Transverse colon (tissue), 4 donors: ENCODE data around the gene GRIP2. TPM values are rescaled to one million over a fixed set of nuclear protein-coding genes. Genes with fewer than 3 reads are reported as not detected.

Experiments used
- DNase-seq: peaks from one replicate; pipeline ENCODE4 v3.0.0-alpha.2; 2019
- H3K27ac ChIP-seq, 4 donors: fragments of 200-600 bp; sonication (generic); 2 replicates each; pipeline ENCODE4 v1.5.1; 2016 to 2018; ENCODE audit warnings: inconsistent platforms in 4 of 4
- H3K27me3 ChIP-seq: fragments of 200-600 bp; sonication (generic); 2 replicates; pipeline ENCODE4 v1.5.1; 2017; ENCODE audit warnings: inconsistent platforms
- H3K36me3 ChIP-seq, 4 donors: fragments of 200-600 bp; sonication (generic); 2 replicates each; pipeline ENCODE4 v1.5.1; 2017 to 2019; ENCODE audit warnings: inconsistent platforms in 4 of 4
- H3K4me1 ChIP-seq, 4 donors: fragments of 200-600 bp; sonication (generic); 2 replicates each; pipeline ENCODE4 v1.5.1; 2017 to 2020; ENCODE audit warnings: inconsistent platforms in 4 of 4
- H3K4me3 ChIP-seq, 4 donors: fragments of 200-600 bp; sonication (generic); 1 replicate in 1 of 4; 2 replicates in 3 of 4; pipeline versions ENCODE4 v1.5.1 to v1.6.1; 2017 to 2019; ENCODE audit warnings: inconsistent platforms in 4 of 4
- H3K9me3 ChIP-seq, 2 donors: fragments of 200-600 bp; sonication (generic); 2 replicates each; pipeline ENCODE4 v1.5.1; 2017 to 2019; ENCODE audit warnings: inconsistent platforms in 2 of 2
- EP300 ChIP-seq: sonication (generic); formaldehyde crosslinking; IDR thresholded peaks from one replicate; pipeline ENCODE4 v1.6.1; 2017; ENCODE audit warnings: antibody characterized with exemption, low read depth
- POLR2A ChIP-seq: fragments of 450-650 bp; IDR thresholded peaks from one replicate; pipeline ENCODE4 v1.6.1; 2016; ENCODE audit warnings: antibody characterized with exemption, mild to moderate bottlenecking, moderate library complexity
- POLR2AphosphoS5 ChIP-seq, 3 donors: sonication (generic); formaldehyde crosslinking; IDR thresholded peaks; one replicate each; pipeline ENCODE4 v1.6.1; 2016; ENCODE audit warnings: antibody characterized with exemption in 3 of 3
- WGBS, 2 donors: methylation state at CpG; one replicate each; pipeline ENCODE4 v1.1.5; 2018; ENCODE audit warnings: low coverage in 1 of 2; 5-methylcytosine and 5-hydroxymethylcytosine counted together
- in situ Hi-C, 4 donors: fragments of 200-750 bp; cut with MboI; loops; one replicate each; pipeline versions ENCODE4 v1.15.0 to v1.15.1; 2017; ENCODE audit warnings: low sequenced_read_pairs in 3 of 4, low pct_ligation_motif_present in 1 of 4, low pct_unique_long_range_greater_than_20kb in 1 of 4
- intact Hi-C: fragments of 100-400 bp; cut with DNase I; formaldehyde crosslinking; loops from one replicate; pipeline ENCODE4 v1.15.1; 2023; ENCODE audit warnings: low total_unique reads
- total RNA-seq, 4 donors: library from RNA; depleted of rRNA; stranded (reverse); fragments of >200 nt; gene quantifications; one replicate each; pipeline ENCODE4 v1.1.0, GENCODE V29; 2016
- TF ChIP-seq, protein P1 (sequence below), 5 experiments: fragments of 200-600 bp in 3 of 5; fragments of 450-650 bp in 2 of 5; sonication (generic) in 3 of 5; IDR thresholded peaks; 1 replicate in 2 of 5; 2 replicates in 3 of 5; pipeline ENCODE4 v1.5.1; 2016 to 2017; ENCODE audit warnings: antibody characterized with exemption in 5 of 5, inconsistent platforms in 3 of 5, mild to moderate bottlenecking in 2 of 5, moderate library complexity in 1 of 5

GRIP2 gene
- total RNA-seq, 4 donors from 2014 or later = 0.27 to 0.40 TPM; not detected in 2

- no peak for DNase-seq
- Histone ChIP-seq H3K27ac (no peak overlapping the region), H3K27me3 (no peaks in the 10 kb centered on the region), H3K36me3 (no peaks in the 10 kb centered on the region), H3K4me1 (peaks cover 0 to 8% (median 4%) of the 10 kb centered on the region in 4 donors), H3K4me3 (no peak overlapping the region), H3K9me3 (no peaks in the 10 kb centered on the region)
- in situ Hi-C loops = loop anchor here in 1 of 4 donors (25.0 kb wide), 1 partner anchor 572 kb away; the partner anchor contains the start of gene WNT7A
- intact Hi-C loops = loop anchor here (5.0 kb wide), 1 partner anchor 567 kb away; no protein-coding TSS in a partner anchor
- no peak for TF ChIP-seq POLR2A
- no peak for TF ChIP-seq POLR2AphosphoS5 (IDR thresholded peaks at IDR 0.05)
- TF ChIP-seq EP300 = no peak
- TF ChIP-seq, protein P1, sequence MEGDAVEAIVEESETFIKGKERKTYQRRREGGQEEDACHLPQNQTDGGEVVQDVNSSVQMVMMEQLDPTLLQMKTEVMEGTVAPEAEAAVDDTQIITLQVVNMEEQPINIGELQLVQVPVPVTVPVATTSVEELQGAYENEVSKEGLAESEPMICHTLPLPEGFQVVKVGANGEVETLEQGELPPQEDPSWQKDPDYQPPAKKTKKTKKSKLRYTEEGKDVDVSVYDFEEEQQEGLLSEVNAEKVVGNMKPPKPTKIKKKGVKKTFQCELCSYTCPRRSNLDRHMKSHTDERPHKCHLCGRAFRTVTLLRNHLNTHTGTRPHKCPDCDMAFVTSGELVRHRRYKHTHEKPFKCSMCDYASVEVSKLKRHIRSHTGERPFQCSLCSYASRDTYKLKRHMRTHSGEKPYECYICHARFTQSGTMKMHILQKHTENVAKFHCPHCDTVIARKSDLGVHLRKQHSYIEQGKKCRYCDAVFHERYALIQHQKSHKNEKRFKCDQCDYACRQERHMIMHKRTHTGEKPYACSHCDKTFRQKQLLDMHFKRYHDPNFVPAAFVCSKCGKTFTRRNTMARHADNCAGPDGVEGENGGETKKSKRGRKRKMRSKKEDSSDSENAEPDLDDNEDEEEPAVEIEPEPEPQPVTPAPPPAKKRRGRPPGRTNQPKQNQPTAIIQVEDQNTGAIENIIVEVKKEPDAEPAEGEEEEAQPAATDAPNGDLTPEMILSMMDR (IDR thresholded peaks at IDR 0.05) = no peak
- WGBS, 2 donors = 97% methylated on average over 5 of the region's 5 CpGs; no CpG with 5 or more reads in 1 of the 2 donors
These were observed 80.8 kb downstream of the GRIP2 start for GRCh38 chr3:14459384-14459783.

DNA sequence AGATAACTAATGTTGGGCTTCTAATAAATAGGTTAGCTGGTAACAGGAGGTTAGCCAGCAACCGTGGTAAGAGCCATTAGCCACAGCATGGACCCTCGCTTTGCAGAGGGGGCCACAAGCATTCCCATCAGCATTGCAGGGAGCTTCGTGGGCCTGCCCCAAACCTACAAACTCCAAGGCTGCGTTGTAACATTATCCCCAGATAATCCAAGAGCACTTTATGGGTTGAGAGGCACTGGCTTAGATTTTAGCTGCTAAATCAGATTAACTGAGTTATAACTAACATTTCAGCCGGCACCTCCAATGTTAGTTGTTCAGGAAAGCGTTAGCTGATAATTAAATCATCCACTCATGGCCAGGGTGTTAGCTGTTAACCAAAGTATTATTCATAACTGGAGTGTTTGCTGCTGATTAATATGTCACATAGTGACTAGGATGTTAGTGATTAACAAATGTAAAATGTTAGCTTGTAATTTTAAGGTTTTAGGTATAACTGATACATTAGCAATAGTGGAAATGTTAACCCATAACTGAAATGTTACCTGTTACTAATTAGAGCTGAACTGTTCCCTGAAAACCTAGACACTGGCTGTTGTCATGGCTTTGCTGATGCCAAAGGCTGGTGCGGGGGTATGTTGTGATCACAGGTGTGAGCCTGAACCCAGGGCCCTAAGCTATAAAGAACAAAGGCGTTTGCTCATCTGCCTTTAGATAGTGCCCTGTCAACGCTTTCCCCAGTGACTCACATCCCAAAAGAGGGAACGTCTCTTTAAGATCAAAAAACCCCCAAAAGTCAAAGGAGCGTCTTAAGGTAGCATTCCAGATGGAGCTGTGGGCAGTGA is 81.5 kb downstream of the GRIP2 start:
- Histone ChIP-seq H3K4me3 (no peak overlapping the region), H3K36me3 (no peaks in the 10 kb centered on the region), H3K27me3 (no peaks in the 10 kb centered on the region), H3K4me1 (peaks cover 0 to 15% (median 6%) of the 10 kb centered on the region in 4 donors), H3K27ac (no peak overlapping the region), H3K9me3 (no peaks in the 10 kb centered on the region)
- DNase-seq = no peak
- in situ Hi-C loops (loop anchor here in 1 of 4 donors (25.0 kb wide), 1 partner anchor 571 kb away; the partner anchor contains the start of gene WNT7A), intact Hi-C loops (loop anchor here (5.0 kb wide), 1 partner anchor 566 kb away; no protein-coding TSS in a partner anchor)
- TF ChIP-seq, protein P1 (IDR thresholded peaks at IDR 0.05) = no peak
- TF ChIP-seq POLR2A (no peak), POLR2AphosphoS5 (IDR thresholded peaks at IDR 0.05) (no peak), EP300 (no peak)
- 91% methylated on average over 11 of the region's 11 CpGs; no CpG with 5 or more reads in 1 of the 2 donors for WGBS, 2 donors

DNA sequence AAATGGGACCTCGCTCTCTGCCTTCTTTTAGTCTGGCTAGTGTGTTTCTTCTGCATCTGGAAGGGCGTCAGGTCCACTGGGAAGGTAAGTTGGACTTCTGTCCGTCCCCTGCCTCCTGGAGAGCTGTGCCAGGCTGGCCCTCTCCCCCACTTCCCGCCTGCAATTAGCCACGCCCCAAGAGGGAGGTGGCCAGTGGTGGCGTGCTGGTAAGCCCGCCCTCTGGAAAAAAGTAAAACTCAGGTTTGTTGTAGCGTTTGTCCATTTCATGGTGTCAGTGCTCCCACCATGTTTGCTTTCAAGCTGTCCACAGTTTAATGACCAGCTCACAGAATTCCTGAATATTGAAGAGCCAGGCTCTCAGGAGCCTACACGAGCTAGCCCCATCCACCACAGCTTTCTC is 82.1 kb downstream of the GRIP2 start:
- no peaks in the 10 kb centered on the region for H3K36me3 ChIP-seq
- TF ChIP-seq, protein P1 (IDR thresholded peaks at IDR 0.05) = no peak
- TF ChIP-seq EP300 = no peak
- no peak for TF ChIP-seq POLR2AphosphoS5 (IDR thresholded peaks at IDR 0.05)
- no peak for TF ChIP-seq POLR2A
- no peaks in the 10 kb centered on the region for H3K9me3 ChIP-seq
- WGBS, 2 donors = 60 to 78% methylated on average over 1 to 9 of the region's 9 CpGs
- peaks cover 0 to 22% (median 12%) of the 10 kb centered on the region in 4 donors for H3K4me1 ChIP-seq
- no peak overlapping the region for H3K27ac ChIP-seq
- no peak for DNase-seq
- no peaks in the 10 kb centered on the region for H3K27me3 ChIP-seq
- H3K4me3 ChIP-seq = no peak overlapping the region
- intact Hi-C loops = loop anchor here (5.0 kb wide), 1 partner anchor 566 kb away; no protein-coding TSS in a partner anchor
- in situ Hi-C loops = loop anchor here in 1 of 4 donors (25.0 kb wide), 1 partner anchor 571 kb away; the partner anchor contains the start of gene WNT7A

DNA sequence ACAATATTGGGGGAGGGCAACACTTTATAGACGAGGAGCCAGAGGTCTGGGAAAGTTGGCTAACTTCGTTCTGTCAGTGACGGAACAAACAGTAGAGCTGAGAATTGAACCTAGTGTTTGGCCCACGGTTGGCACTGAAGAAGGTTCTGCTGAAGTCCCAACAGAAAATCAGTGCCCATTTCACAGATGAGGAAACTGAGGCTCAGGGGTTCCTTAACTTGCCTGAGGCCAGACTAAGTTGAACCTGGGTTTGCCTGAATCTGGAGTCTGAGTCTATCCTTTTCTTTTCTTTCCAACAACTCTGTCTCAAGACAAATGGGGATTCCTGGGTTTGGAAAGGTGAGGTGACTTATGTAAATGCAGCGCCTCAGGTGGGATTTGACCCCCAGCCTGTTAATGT is 82.7 kb downstream of the GRIP2 start:
- WGBS, 2 donors = 95 to 99% methylated on average over 3 to 5 of the region's 5 CpGs
- TF ChIP-seq, protein P1 (IDR thresholded peaks at IDR 0.05) = no peak
- no peak for TF ChIP-seq POLR2AphosphoS5 (IDR thresholded peaks at IDR 0.05)
- TF ChIP-seq EP300 = no peak
- TF ChIP-seq POLR2A = no peak
- Histone ChIP-seq H3K36me3 (no peaks in the 10 kb centered on the region), H3K27me3 (no peaks in the 10 kb centered on the region), H3K27ac (no peak overlapping the region), H3K4me1 (peaks cover 4 to 27% (median 15%) of the 10 kb centered on the region in 4 donors), H3K9me3 (no peaks in the 10 kb centered on the region), H3K4me3 (no peak overlapping the region)
- in situ Hi-C loops = loop anchor here in 1 of 4 donors (25.0 kb wide), 1 partner anchor 570 kb away; the partner anchor contains the start of gene WNT7A
- DNase-seq = no peak
- intact Hi-C loops = loop anchor here (5.0 kb wide), 1 partner anchor 565 kb away; no protein-coding TSS in a partner anchor
